ENCODE data around the gene KLHL1.
"Not testable (repeated sequence)": the region's sequence is repeated elsewhere in the genome, so short reads cannot be mapped to it uniquely, and the experiment has no call there.

KLHL1 gene

DNA sequence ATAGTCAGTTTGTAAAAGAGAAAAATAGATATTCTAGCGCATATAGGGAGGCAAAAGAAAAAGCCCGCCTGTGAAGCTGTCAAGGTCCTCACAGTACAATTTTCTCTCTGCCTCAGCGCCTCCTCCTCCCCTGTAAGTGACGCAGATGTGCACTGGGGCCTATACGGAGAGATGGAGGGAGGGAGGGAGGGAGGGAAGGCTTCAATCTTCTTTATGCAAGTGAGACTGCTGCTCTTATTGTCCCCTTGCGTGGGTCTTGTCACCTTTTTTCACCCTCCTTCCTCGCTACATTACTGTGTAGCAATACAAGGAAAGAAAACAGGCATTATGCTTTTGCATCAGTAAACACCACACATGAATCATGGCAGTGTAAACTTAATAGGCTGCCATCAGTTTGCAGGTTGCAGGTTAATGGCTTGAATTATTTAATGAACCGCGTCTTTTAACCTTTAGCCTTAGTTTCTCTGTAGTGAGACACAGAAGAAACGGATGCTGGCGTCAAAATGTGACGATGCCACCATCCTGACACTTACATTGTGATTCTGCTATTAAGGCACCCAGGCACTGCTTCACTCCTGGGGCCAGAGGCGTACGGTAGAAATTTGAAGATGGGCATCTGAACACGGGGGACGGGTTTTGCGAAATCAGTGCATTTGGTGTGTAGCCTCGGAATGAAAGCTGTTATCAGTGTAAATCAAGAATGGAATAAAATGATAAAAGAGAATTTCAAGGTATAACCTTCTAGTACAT lies at the start of gene KLHL1:
Gene KLHL1 (minus strand): TSS at position 97 of the 750 bp plus-strand sequence. CDS start 753 bp downstream, outside the sequence.
- no peaks in the 10 kb centered on the region for H3K4me1 ChIP-seq (ENCODE audit: control insufficient read depth in 1 of 2, insufficient read depth in 2 of 2, low read length in 2 of 2)
- peaks cover 4 to 5% of the 10 kb centered on the region in 2 donors for H3K27me3 ChIP-seq (ENCODE audit: control insufficient read depth in 1 of 2, insufficient read depth in 2 of 2, low read length in 2 of 2)
- H3K9ac ChIP-seq (ENCODE audit: low read depth in 1 of 2, low read length in 2 of 2): no peak within 1 kb of the TSS
- no peaks in the 10 kb centered on the region for H3K36me3 ChIP-seq (ENCODE audit: control insufficient read depth in 1 of 2, insufficient read depth in 2 of 2, low read length in 2 of 2)
- H3K9me3 ChIP-seq (ENCODE audit: control insufficient read depth in 1 of 2, low read length in 2 of 2): no peaks in the 10 kb centered on the region
- no peak within 1 kb of the TSS for H3K4me3 ChIP-seq (ENCODE audit: low read depth in 1 of 2, low read length in 2 of 2)
- H3K27ac ChIP-seq (ENCODE audit: low read depth, low read length): no peak within 1 kb of the TSS

DNA sequence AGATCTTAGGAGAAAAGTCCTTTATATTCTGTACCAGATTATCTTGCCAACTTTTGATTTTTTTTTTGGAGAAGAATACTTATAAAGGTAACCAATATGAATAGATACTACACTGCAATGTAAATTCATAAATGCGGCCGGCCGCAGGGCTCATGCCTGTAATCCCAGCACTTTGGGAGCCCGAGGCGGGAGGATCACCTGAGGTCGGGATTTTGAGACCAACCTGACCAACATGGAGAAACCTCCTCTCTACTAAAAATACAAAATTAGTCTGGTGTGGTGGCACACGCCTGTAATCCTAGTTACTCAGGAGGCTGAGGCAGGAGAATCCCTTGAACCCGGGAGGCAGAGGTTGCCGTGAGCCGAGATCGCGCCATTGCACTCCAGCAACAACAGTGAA lies 34.4 kb upstream of the KLHL1 start:
- H3K4me1 ChIP-seq (ENCODE audit: control insufficient read depth in 1 of 2, insufficient read depth in 2 of 2, low read length in 2 of 2); H3K4me3 ChIP-seq (ENCODE audit: low read depth in 1 of 2, low read length in 2 of 2); H3K9me3 ChIP-seq (ENCODE audit: control insufficient read depth in 1 of 2, low read length in 2 of 2); H3K27ac ChIP-seq (ENCODE audit: low read depth, low read length); H3K9ac ChIP-seq (ENCODE audit: low read depth in 1 of 2, low read length in 2 of 2); H3K27me3 ChIP-seq (ENCODE audit: control insufficient read depth in 1 of 2, insufficient read depth in 2 of 2, low read length in 2 of 2); H3K36me3 ChIP-seq (ENCODE audit: control insufficient read depth in 1 of 2, insufficient read depth in 2 of 2, low read length in 2 of 2): not testable (repeated sequence)

- Histone ChIP-seq H3K9me3 (ENCODE audit: control insufficient read depth in 1 of 2, low read length in 2 of 2) (peaks cover 0 to 4% of the 10 kb centered on the region in 2 donors), H3K4me1 (ENCODE audit: control insufficient read depth in 1 of 2, insufficient read depth in 2 of 2, low read length in 2 of 2) (no peaks in the 10 kb centered on the region), H3K27me3 (ENCODE audit: control insufficient read depth in 1 of 2, insufficient read depth in 2 of 2, low read length in 2 of 2) (no peaks in the 10 kb centered on the region), H3K4me3 (ENCODE audit: low read depth in 1 of 2, low read length in 2 of 2) (no peak overlapping the region), H3K9ac (ENCODE audit: low read depth in 1 of 2, low read length in 2 of 2) (no peak overlapping the region), H3K36me3 (ENCODE audit: control insufficient read depth in 1 of 2, insufficient read depth in 2 of 2, low read length in 2 of 2) (no peaks in the 10 kb centered on the region), H3K27ac (ENCODE audit: low read depth, low read length) (no peak overlapping the region)
Observed at GRCh38 chr13:70128098-70128497, 19.8 kb upstream of the KLHL1 start.

- Histone ChIP-seq H3K36me3 (ENCODE audit: control insufficient read depth in 1 of 2, insufficient read depth in 2 of 2, low read length in 2 of 2) (no peaks in the 10 kb centered on the region), H3K4me1 (ENCODE audit: control insufficient read depth in 1 of 2, insufficient read depth in 2 of 2, low read length in 2 of 2) (no peaks in the 10 kb centered on the region), H3K9ac (ENCODE audit: low read depth in 1 of 2, low read length in 2 of 2) (no peak overlapping the region)
Observed at GRCh38 chr13:70125693-70126092, 17.4 kb upstream of the KLHL1 start.

GRCh38 chr13:70117338-70117905 lies 9.2 kb upstream of the KLHL1 start:
- Histone ChIP-seq H3K9me3 (ENCODE audit: control insufficient read depth in 1 of 2, low read length in 2 of 2) (no peaks in the 10 kb centered on the region), H3K4me3 (ENCODE audit: low read depth in 1 of 2, low read length in 2 of 2) (no peak overlapping the region), H3K36me3 (ENCODE audit: control insufficient read depth in 1 of 2, insufficient read depth in 2 of 2, low read length in 2 of 2) (no peaks in the 10 kb centered on the region), H3K9ac (ENCODE audit: low read depth in 1 of 2, low read length in 2 of 2) (no peak overlapping the region), H3K27ac (ENCODE audit: low read depth, low read length) (no peak overlapping the region), H3K4me1 (ENCODE audit: control insufficient read depth in 1 of 2, insufficient read depth in 2 of 2, low read length in 2 of 2) (no peaks in the 10 kb centered on the region), H3K27me3 (ENCODE audit: control insufficient read depth in 1 of 2, insufficient read depth in 2 of 2, low read length in 2 of 2) (no peaks in the 10 kb centered on the region)

More at GRCh38 chr13:70125693-70126092, 17.4 kb upstream of the KLHL1 start:
- Histone ChIP-seq H3K9me3 (ENCODE audit: control insufficient read depth in 1 of 2, low read length in 2 of 2) (no peaks in the 10 kb centered on the region), H3K27ac (ENCODE audit: low read depth, low read length) (no peak overlapping the region), H3K4me3 (ENCODE audit: low read depth in 1 of 2, low read length in 2 of 2) (no peak overlapping the region), H3K27me3 (ENCODE audit: control insufficient read depth in 1 of 2, insufficient read depth in 2 of 2, low read length in 2 of 2) (no peaks in the 10 kb centered on the region)

- H3K9me3 ChIP-seq (ENCODE audit: control insufficient read depth in 1 of 2, low read length in 2 of 2): no peaks in the 10 kb centered on the region
- peaks cover 4 to 5% of the 10 kb centered on the region in 2 donors for H3K27me3 ChIP-seq (ENCODE audit: control insufficient read depth in 1 of 2, insufficient read depth in 2 of 2, low read length in 2 of 2)
- H3K36me3 ChIP-seq (ENCODE audit: control insufficient read depth in 1 of 2, insufficient read depth in 2 of 2, low read length in 2 of 2): no peaks in the 10 kb centered on the region
- no peak within 1 kb of the TSS for H3K9ac ChIP-seq (ENCODE audit: low read depth in 1 of 2, low read length in 2 of 2)
- no peak within 1 kb of the TSS for H3K27ac ChIP-seq (ENCODE audit: low read depth, low read length)
- no peak within 1 kb of the TSS for H3K4me3 ChIP-seq (ENCODE audit: low read depth in 1 of 2, low read length in 2 of 2)
- no peaks in the 10 kb centered on the region for H3K4me1 ChIP-seq (ENCODE audit: control insufficient read depth in 1 of 2, insufficient read depth in 2 of 2, low read length in 2 of 2)
Observed at GRCh38 chr13:70107498-70108281, 562 bp downstream of the KLHL1 start, which contains the start of gene ATXN8OS. TSS of gene ATXN8OS (plus strand) at chr13:70107826.

- H3K4me1 ChIP-seq (ENCODE audit: control insufficient read depth in 1 of 2, insufficient read depth in 2 of 2, low read length in 2 of 2): no peaks in the 10 kb centered on the region
- H3K4me3 ChIP-seq (ENCODE audit: low read depth in 1 of 2, low read length in 2 of 2): no peak overlapping the region
- H3K9ac ChIP-seq (ENCODE audit: low read depth in 1 of 2, low read length in 2 of 2): no peak overlapping the region
- H3K27me3 ChIP-seq (ENCODE audit: control insufficient read depth in 1 of 2, insufficient read depth in 2 of 2, low read length in 2 of 2): peaks cover 4 to 5% of the 10 kb centered on the region in 2 donors
- H3K27ac ChIP-seq (ENCODE audit: low read depth, low read length): no peak overlapping the region
- no peaks in the 10 kb centered on the region for H3K9me3 ChIP-seq (ENCODE audit: control insufficient read depth in 1 of 2, low read length in 2 of 2)
- H3K36me3 ChIP-seq (ENCODE audit: control insufficient read depth in 1 of 2, insufficient read depth in 2 of 2, low read length in 2 of 2): no peaks in the 10 kb centered on the region
Observed at GRCh38 chr13:70107125-70107497, 1.1 kb downstream of the KLHL1 start.

- H3K4me3 ChIP-seq (ENCODE audit: low read depth in 1 of 2, low read length in 2 of 2): no peak overlapping the region
- H3K36me3 ChIP-seq (ENCODE audit: control insufficient read depth in 1 of 2, insufficient read depth in 2 of 2, low read length in 2 of 2): no peaks in the 10 kb centered on the region
- no peak overlapping the region for H3K9ac ChIP-seq (ENCODE audit: low read depth in 1 of 2, low read length in 2 of 2)
- peaks cover 4 to 5% of the 10 kb centered on the region in 2 donors for H3K27me3 ChIP-seq (ENCODE audit: control insufficient read depth in 1 of 2, insufficient read depth in 2 of 2, low read length in 2 of 2)
- no peaks in the 10 kb centered on the region for H3K4me1 ChIP-seq (ENCODE audit: control insufficient read depth in 1 of 2, insufficient read depth in 2 of 2, low read length in 2 of 2)
- H3K27ac ChIP-seq (ENCODE audit: low read depth, low read length): no peak overlapping the region
- no peaks in the 10 kb centered on the region for H3K9me3 ChIP-seq (ENCODE audit: control insufficient read depth in 1 of 2, low read length in 2 of 2)
Observed at GRCh38 chr13:70104481-70104880, 3.8 kb downstream of the KLHL1 start.

GRCh38 chr13:70098669-70099068 lies 9.6 kb downstream of the KLHL1 start:
- H3K27ac ChIP-seq (ENCODE audit: low read depth, low read length): no peak overlapping the region
- H3K27me3 ChIP-seq (ENCODE audit: control insufficient read depth in 1 of 2, insufficient read depth in 2 of 2, low read length in 2 of 2): no peaks in the 10 kb centered on the region
- H3K9ac ChIP-seq (ENCODE audit: low read depth in 1 of 2, low read length in 2 of 2): no peak overlapping the region
- H3K9me3 ChIP-seq (ENCODE audit: control insufficient read depth in 1 of 2, low read length in 2 of 2): no peaks in the 10 kb centered on the region
- H3K36me3 ChIP-seq (ENCODE audit: control insufficient read depth in 1 of 2, insufficient read depth in 2 of 2, low read length in 2 of 2): no peaks in the 10 kb centered on the region
- H3K4me3 ChIP-seq (ENCODE audit: low read depth in 1 of 2, low read length in 2 of 2): no peak overlapping the region
- H3K4me1 ChIP-seq (ENCODE audit: control insufficient read depth in 1 of 2, insufficient read depth in 2 of 2, low read length in 2 of 2): no peaks in the 10 kb centered on the region

Data from duodenal mucosa (tissue), 2 donors.